HG02623 (cell line): Measurements from ENCODE around the gene RALA.
"Not testable (repeated sequence)": the region's sequence is repeated elsewhere in the genome, so short reads cannot be mapped to it uniquely, and the experiment has no call there.

Experiments
- ATAC-seq: cut with Tn5 transposase; IDR thresholded peaks from one replicate; pipeline ENCODE4 v1.9.1; 2021; ENCODE audit warnings: moderate library complexity; ENCODE audit not compliant: unreplicated experiment

RALA gene

DNA sequence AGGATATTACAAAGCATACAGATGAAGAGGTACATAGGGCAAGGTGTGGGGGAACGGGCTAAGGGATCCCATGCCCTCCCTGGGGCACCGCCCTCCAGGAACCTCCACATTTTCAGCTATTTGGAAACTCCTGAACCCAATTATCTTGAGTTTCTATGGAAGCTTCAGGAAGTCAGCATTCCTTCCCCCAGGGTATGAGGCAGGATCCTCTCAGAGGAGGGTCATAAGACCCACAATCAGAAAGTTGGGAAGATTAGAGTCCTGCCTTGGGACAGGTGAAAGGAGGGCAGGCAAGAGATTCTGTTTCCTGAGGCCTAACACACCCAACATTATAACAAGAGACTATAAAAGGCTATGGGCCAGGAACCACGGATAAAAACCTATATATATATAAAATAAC is 98.0 kb downstream of the RALA start:
- no peak for ATAC-seq

DNA sequence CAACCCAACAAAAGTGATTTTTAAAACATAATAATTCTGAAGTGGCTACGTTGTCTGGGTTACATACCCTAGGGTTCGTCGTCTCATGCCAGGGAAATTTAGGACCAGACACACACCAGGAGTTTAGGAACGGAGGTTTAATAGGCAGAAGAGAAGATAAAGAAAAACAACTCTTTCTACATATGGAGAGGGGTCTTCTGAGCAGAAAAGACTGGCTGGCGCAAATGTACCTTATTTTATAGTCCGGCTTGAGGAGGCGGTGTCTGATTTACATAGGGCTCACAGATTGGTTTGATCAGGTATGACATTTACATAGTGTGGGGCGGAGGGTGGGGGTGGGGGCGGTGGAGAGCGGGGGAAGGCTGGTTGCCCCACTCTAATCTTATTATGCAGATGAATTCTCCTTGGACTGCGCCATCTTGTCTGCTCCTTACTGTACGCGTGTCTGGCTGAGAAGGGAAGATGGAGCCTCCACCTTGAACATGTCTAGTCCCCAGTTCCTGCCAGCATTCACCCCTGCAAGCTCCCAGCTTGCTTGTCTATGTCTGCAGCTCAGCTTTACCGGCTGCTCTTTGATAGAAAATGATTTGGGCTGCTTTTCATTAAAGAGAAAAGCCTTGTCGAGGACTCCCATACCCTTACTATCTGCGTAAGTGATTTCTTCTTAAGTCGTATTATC is 98.7 kb downstream of the RALA start:
- ATAC-seq: no peak

DNA sequence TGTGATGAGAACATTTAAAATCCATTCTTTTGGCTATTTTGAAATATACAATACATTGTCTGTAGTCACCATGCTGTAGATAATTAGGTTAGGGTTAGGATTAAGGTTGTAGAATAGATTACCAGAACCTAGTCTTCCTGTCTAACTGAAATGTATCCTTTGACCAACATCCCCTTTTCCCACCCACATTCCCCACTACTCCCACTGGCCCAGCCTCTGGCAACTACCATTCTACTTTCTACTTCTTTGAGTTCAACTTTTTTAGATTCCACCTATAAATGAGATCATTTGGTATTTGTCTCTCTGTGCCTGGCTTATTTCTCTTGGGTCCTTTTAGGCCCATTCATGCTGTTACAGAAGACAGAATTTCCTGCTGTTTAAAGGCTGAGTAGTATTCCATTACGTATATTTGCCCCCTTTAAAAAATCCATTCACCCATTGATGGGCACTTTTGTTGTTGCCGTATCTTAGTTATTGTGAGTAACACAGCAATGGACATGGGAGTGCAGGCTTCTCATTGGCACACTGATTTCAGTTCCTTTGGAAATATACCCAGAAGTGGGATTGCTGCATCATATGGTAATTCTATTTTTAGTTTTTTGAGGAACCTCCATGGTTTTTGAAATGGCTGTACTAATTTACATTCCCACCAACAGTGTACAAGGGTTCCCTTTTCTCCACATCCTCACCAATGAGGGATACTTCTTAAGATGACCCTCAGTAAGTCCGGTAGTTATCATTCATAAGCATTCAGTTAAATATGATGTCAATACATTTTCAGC is 104.0 kb downstream of the RALA start:
- no peak for ATAC-seq

DNA sequence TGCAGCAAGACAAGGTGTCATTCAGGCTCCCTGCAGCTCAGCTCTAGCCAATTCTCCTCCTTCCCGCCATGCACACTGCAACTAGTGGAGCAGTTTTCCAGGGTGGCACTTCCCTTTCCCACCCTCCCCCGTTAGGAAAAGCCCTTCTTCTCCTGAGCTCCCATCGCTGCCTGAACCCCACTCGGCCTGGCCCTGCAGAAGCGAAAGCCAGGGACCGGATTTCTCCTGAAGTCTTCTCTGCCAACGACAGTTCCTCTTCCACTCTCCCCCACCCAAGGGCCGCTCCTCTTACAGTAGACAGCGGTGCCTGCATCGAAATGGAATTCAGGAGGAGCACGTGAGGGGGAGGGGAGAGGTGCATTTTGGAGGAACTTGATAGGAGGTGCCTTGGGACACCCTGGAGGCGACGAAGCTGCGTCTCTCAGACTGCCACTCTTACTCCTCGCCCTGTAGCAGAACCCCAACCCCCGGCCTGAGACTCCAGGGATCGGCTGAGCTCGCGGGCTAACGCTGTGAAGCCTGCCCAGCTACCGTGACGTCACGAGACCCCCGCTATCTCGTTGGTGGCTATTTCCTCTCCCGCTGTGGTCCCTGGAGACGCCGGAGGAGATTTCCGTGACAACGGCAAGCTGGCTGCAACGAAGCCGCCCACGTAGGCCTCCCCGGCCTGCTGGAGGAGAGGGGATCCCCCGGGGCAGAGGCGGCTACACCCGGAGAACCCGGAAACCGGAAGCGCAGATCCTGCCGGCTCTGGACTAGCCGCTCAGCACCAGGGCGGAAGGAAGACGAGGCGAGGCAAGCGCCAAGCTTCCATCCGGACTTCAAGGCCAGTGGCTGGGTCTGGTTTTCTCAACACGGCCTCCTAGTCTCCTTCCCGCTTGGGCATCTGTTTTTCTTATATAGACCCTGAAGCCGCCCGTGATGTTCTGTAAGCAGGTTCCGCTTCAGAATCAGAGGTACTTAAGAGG is 109.7 kb downstream of the RALA start:
- peak; percentile 92 for ATAC-seq

DNA sequence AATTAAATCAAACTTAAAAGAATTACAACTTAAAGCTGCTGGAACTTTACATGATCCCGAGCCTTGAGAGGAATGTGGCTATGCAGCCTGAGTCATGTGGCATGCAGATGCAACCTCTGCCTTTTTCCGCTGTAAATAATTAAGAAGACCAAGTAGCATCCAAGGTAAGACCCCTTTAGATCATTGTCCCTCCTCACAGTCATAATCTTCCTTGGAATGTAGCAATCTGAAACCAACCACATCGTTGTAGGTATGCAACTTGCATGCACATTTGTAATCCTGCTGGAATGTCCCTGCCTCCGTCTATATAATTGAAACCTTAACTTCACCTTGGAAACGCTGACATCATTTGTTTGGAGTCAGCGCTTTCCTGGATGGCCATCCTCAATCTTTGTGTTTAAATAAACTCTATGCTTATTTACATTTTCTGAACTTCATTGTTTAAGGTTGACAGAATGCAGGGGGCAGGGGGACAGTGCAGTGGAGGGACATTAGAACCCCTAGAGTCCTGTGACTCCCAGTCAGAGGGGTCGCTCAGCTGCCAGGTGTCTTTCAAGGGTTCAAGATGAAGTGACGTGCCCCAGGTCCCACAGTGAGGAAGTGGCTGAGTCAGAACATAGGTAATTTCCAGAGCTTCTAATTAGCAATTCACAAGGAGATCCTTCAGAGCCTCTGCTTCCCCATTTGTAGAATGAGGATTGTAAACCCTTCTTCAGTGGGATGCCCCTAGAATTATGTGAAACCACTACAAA is 110.7 kb downstream of the RALA start:
- no peak for ATAC-seq

DNA sequence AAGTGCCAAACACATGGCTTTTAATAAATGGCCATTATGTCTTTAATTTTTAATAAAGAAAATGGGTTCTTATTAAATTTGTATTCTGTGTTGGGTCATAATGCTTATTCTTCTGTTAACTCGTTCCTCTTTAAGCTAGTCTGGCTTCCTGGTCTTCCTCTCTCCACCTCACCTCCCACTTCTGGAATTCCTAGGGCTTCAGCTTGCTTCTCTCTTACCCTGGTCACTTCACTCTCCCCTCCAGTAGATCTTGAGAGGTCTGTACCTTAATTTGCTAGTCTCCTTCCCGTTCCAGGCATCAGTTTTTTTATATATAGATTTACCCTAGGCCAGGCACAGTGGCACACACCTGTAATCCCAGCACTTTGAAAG is 111.2 kb downstream of the RALA start:
- no peak for ATAC-seq

DNA sequence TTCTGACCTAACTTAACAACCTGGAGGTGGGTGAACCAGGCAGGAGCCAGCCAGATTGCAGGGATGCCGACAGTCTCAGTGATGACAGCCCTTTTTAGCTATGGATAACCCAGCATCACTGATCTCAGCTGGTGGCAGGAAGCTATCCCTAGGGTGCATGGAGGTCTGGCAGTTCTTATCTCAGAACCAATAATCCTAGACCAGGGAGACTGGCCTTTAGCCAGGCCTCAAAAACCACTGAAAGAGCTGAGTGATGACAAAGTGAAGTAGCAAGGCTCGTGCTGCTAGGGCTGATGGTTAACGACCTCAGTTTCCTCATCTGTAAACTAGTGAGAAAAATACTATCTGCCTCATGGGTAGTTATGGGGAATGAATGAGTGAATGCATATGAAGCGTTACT is 112.5 kb downstream of the RALA start:
- no peak for ATAC-seq

DNA sequence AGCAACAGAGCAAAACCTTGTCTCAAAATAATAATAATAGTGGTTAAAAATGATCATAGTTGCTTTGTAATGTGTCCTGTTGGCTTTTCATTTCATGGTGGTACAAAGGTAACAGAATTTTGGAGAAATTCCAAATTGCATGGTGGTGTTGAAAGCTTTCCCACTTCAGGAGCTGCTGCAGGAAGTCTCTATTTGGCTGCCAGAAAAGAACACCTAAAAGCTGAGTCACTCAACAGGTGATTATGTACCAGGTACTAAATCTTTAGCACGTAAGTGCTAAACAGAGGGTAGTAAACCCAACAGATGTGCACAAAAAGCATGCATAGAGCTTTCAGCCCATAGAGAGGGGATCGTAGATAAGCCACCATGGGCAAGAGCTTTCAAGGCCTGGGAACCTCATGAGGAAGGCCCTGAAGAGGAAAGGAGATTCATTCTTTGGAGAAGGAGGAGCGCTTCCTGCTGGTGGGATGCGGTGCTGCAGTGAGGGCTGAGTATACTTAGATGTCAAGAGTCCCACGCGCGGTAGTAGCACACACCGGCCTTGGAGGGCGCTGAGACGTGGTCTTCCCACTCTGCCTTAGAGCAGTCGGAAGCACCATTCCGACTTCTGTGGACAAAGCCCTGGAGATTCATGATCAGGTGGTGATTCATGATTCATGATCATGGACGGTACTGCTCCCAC is 118.7 kb downstream of the RALA start:
- ATAC-seq: no peak

DNA sequence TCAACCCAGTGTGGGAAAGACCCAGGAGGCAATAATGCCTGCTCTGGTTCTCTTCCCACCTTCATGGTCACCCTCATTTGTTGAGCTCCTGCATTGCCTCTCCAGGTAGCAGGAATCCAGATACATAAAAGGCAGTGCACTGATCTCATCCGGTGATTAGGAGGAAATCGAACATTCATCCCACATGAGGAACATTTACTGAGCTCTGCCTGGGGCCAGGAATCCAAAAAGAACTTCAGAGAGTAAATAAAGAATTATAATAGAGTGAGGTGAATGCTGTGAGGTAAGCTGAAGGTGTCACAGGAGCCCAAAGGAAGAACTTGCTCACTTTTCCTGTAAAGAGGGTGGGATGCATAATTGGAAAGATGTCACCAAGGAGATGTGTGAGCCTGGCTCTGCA is 121.2 kb downstream of the RALA start:
- ATAC-seq: no peak

DNA sequence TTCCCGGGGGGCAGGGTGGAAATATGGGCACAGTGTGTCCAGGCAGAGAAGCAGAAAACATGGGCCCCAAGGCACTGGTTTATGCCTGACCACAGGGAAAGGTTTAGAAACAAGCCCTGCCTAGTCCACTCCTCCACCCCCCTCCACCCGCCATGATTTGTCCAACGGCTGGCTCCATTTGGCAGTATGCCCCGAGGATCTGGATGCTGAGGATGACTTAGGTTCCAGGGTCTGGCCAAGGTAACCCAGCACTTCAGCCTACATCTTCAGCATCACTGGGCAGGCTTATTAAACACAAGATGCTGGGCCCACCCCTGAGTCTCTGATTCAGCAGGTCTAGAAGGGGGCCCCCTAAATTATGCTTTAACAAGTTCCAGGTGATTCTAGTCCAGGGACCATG is 121.9 kb downstream of the RALA start:
- ATAC-seq: no peak

DNA sequence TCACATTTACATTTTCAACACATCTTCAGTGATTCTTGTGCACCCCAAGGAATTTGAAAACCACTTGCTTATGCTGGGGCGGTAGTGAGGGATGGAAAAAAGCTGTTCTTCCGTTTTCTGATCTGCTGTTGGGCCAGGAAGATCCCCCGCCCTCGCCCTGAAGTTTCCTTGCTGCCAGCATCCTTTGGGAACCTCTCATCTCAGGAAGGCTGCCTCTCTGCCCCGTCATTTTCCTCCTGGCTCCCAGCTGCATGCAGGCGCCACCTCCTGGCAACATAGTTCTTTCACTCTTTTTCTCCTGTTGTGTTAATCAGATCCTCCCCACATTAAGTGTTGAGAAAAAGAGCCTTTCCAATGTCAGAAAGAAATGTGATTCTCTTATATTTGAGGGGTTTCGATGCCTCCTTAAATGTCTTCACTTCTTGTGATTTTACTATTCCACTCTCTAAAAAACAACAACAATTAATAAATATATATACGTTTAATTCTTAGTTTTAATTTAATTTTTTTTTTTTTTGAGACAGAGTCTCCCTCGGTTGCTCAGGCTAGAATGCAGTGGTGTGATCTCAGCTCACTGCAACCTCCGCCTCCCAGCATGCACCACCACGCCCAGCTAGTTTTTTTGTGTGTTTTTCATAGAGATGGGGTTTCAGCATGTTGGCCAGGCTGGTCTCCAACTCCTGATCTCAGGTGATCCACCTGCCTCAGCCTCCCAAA is 122.9 kb downstream of the RALA start:
- ATAC-seq: no peak

DNA sequence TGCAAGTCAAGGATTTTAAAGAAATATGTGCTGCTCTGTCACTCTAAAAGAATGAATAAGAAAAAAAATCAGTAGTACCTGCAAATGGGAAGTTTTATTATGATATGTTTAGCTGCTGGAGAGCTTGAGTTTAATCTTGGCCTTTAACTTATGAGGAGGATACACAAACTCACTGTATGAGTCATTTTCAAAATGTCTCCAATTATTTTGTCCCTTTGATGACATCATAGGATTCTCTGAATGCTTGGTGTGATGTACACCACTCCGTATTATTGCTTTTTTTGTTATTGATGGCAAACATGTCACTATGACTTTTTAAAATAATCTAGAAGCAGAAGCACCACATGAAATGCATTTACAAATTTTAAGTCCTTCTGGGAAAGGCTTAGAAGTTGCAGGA is 125.8 kb downstream of the RALA start:
- no peak for ATAC-seq

DNA sequence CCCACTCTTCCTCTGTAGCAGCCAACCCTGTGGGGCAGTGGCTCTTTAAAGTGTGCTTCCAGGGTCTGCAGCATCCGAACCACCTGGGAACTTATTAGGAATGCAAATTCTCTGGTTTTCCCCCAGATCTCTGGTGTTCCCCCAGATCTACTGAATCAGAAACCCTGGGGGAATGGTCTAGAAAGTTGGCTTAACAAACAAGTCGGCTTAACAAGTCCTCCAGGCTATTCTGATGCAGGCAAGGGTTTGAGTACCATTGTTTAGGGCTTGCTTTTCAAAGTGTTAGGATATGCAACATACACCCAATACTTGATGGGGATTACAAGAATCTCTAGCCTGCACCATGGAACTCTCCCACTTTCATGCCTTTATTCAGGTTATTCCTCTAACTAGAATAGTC is 126.3 kb downstream of the RALA start:
- ATAC-seq: no peak

DNA sequence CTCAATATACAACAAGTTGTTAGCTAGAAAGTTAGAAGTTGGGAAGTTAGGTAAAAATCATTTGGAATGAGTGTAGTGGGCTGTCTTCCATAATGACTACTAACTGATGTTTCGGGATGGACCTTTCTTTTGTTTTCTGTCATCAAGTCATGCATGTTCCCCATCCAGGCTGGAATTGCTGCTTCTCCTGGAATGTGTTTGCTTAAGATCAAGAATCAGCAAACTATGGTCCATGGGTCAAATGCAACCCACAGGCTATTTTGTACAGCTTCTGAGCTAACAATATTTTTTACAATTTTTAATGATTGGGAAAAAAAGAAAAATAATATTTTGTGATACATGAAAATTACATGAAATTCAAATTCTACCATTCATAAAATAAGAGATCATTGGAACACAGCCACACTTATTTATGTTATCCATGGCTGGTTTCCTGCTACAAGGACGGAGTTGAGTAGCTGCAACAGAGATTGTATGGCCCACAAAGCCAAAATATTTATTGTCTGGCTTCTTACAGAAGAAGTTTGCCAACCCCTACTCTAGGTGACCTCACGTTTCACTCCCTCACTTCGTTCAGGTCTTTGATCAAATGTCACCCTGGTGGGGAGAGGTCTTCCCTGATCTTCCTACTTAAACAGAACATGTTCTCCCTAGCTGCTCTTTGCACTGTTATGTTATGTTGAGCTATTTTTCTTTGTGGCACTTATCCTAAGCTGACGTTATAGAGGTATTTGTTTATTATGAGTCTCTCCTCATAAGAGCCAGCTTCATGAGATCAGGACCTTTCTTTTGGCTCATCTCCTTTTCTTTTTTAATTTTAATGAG is 127.1 kb downstream of the RALA start:
- no peak for ATAC-seq

DNA sequence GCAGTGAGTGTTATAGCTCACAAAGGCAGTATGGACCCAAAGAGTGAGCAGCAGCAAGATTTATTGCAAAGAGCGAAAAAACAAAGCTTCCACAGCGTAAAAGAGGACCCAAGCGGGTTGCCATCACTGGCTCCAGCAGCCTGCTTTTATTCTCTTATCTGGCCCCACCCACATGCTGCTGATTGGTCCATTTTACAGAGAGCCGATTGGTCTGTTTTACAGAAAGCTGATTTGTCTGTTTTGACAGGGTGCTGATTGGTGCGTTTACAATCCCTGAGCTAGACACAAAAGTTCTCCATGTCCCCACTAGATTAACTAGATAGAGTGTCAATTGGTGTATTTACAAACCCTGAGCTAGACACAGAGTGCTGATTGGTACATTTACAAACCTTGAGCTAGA is 129.9 kb downstream of the RALA start:
- not testable (repeated sequence) for ATAC-seq

DNA sequence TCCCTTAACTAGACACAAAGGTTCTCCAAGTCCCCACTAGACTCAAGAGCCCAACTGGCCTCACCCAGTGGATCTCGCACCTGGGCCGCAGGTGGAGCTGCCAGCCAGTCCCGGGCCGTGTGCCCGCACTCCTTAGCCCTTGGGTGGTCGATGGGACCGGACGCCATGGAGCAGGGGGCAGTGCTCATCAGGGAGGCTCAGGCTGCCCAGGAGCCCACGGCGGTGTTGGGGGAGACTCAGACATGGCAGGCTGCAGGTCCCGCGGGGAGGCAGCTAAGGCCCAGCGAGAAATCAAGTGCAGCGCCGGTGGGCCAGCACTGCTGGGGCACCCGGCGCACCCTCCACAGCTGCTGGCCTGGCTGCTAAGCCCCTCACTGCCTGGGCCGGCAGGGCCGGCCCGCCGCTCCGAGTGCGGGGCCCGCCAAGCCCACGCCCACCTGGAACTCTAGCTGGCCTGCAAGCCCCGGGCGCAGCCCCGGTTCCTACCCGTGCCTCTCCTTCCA is 130.5 kb downstream of the RALA start:
- no peak for ATAC-seq

DNA sequence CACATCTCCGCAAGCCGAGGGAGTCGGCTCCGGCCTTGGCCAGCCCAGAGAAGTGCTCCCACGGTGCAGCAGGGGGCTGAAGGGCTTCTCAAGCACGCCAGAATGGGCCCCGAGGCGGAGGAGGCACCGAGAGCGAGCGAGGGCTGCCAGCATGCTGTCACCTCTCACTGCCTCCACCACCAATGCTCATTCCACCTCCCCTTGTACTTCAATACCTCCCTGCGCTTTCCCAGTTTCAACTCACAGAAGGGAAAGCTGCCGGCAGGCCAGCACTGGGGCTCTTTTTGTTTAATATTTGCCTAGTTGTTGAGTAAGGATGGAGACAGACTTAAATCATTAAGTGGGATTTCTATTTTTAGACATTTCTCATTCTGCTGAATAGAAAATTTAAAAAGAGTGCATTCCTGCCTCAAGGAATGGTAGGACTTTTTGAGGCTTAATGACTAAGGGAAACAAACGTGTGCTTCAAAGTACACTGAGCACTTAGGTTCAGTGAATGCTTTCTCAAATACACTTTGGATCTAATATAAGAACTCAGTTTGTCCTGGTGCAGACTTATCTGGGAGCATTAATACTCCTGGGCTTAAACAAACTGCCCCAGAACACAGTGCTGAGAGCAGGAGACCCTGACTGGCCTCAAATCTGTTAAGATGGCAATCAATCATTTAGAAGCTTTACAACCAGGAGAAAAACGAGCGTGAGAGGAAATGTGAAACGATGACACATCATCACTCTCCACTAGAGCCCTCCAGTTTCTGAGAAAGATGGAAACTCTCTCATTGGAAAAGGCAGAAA is 131.2 kb downstream of the RALA start:
- no peak for ATAC-seq

DNA sequence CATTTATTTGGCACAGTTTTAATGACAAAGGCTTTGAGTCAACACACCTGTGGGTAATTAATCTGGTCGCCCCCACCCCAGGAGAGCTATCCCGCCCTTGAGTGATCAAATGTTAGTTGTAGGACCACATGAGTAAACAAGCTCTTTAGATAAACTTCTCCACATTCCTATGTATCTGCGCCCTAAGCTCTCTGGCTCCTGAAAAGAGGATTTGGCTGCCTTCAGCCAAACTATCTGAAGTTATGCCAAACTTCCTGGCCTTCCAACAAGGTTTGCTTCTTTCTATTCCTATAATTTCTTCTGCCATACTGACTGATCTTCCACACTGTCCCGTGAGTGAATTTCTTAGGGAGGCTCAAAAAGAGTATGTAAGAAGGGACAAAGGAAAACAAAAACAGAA is 134.2 kb downstream of the RALA start:
- no peak for ATAC-seq
